ENCODE results near the gene ARL11. TPM values are rescaled to one million over a fixed set of nuclear protein-coding genes. Genes with fewer than 3 reads are reported as not detected.

The ARL11 gene
- total RNA-seq, 2 experiments from 2014 or later, result 0.11 to 0.14 TPM

- POLR2A ChIA-PET, result interaction anchor here (1.1 kb wide), 1 partner anchor 14 kb away, joined by 4 read pairs; the partner anchor contains the start of gene ARL11
Measured at GRCh38 chr13:49641801-49642291, 13.5 kb downstream of the ARL11 start.

DNA sequence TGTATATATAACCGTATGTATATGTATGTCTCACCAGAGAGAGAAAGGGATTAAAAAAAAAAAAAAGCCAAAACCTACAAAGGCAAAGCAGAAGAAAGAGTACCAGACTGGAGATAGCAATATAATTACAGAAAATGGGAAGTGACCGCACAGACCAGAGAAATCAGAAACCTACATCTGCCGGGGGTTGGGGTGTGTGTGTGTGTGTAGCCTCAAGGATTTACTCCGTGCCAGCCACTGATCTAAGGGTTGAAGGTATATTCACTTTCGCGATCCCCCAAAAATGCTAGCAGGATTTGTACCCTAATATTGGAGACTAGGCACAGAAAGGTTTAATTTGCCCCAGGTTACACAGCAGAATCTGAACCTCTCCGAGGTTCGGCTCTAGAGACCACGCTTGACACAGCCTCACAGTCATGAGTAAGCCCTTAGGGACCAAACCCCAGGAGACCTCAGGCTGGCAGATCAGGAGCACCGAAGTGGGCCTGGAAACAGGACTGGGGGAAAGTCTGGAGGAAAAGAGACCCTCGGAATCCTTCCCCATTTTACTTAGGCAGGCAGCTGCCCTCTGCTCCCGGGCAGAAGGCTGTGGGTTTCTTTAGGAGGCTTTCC lies 14.8 kb downstream of the ARL11 start:
- intact Hi-C loops (cut with DNase I, micrococcal nuclease), result no loop called here
- Histone ChIP-seq H3K4me3 (ENCODE audit: low read length) (no peak overlapping the region), H3K36me3 (ENCODE audit: insufficient read depth, low read length) (no peaks in the 10 kb centered on the region), H3K27ac (ENCODE audit: low read depth in 1 of 2, low read length in 2 of 2) (no peak overlapping the region), H3K27me3 (ENCODE audit: control insufficient read depth in 1 of 2, insufficient read depth in 2 of 2, low read length in 2 of 2) (no peaks in the 10 kb centered on the region), H3K4me1 (ENCODE audit: insufficient read depth, low read length) (peaks cover 7% of the 10 kb centered on the region), H3K9me3 (ENCODE audit: control insufficient read depth in 1 of 2, insufficient read depth in 1 of 2, low read length in 2 of 2) (no peaks in the 10 kb centered on the region)
- Mint-ChIP-seq H3K36me3 (ENCODE audit: low read depth) (no peaks in the 10 kb centered on the region), H3K9me3 (no peaks in the 10 kb centered on the region), H3K4me3 (no peak overlapping the region), H3K27me3 (no peaks in the 10 kb centered on the region), H3K27ac (no peak overlapping the region), H3K4me1 (ENCODE audit: low read depth) (peaks cover 20% of the 10 kb centered on the region)
- TF ChIP-seq, protein P1, sequence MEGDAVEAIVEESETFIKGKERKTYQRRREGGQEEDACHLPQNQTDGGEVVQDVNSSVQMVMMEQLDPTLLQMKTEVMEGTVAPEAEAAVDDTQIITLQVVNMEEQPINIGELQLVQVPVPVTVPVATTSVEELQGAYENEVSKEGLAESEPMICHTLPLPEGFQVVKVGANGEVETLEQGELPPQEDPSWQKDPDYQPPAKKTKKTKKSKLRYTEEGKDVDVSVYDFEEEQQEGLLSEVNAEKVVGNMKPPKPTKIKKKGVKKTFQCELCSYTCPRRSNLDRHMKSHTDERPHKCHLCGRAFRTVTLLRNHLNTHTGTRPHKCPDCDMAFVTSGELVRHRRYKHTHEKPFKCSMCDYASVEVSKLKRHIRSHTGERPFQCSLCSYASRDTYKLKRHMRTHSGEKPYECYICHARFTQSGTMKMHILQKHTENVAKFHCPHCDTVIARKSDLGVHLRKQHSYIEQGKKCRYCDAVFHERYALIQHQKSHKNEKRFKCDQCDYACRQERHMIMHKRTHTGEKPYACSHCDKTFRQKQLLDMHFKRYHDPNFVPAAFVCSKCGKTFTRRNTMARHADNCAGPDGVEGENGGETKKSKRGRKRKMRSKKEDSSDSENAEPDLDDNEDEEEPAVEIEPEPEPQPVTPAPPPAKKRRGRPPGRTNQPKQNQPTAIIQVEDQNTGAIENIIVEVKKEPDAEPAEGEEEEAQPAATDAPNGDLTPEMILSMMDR (IDR thresholded peaks at IDR 0.05), result no peak
- ChIA-PET CTCF (no interaction called here), POLR2A (no interaction called here)
- no peak for ATAC-seq (ENCODE audit: poor library complexity)
- peak in 2 of 14 experiments; percentile 8 to 21 for DNase-seq

More at GRCh38 chr13:49641801-49642291, 13.5 kb downstream of the ARL11 start:
- H3K27ac Mint-ChIP-seq, result no peak overlapping the region
- intact Hi-C loops (cut with DNase I, micrococcal nuclease), result no loop called here
- DNase-seq, result peak in 3 of 14 experiments; percentile 5 to 68 (median 58)
- no peaks in the 10 kb centered on the region for H3K9me3 Mint-ChIP-seq
- no peaks in the 10 kb centered on the region for H3K27me3 Mint-ChIP-seq
- H3K4me3 Mint-ChIP-seq, result no peak overlapping the region
- no peak overlapping the region for H3K4me3 ChIP-seq (ENCODE audit: low read length)
- peaks cover 20% of the 10 kb centered on the region for H3K4me1 Mint-ChIP-seq (ENCODE audit: low read depth)
- no peaks in the 10 kb centered on the region for H3K36me3 Mint-ChIP-seq (ENCODE audit: low read depth)
- ATAC-seq (ENCODE audit: poor library complexity), result no peak
- H3K4me1 ChIP-seq (ENCODE audit: insufficient read depth, low read length), result peaks cover 7% of the 10 kb centered on the region
- no peaks in the 10 kb centered on the region for H3K27me3 ChIP-seq (ENCODE audit: control insufficient read depth in 1 of 2, insufficient read depth in 2 of 2, low read length in 2 of 2)
- CTCF ChIA-PET, result interaction anchor here (0.5 kb wide), 1 partner anchor 234 kb away, joined by 3 read pairs; no protein-coding TSS in a partner anchor
- no peaks in the 10 kb centered on the region for H3K36me3 ChIP-seq (ENCODE audit: insufficient read depth, low read length)
- H3K9me3 ChIP-seq (ENCODE audit: control insufficient read depth in 1 of 2, insufficient read depth in 1 of 2, low read length in 2 of 2), result no peaks in the 10 kb centered on the region
- TF ChIP-seq, protein P1 (IDR thresholded peaks at IDR 0.05), result no peak
- no peak overlapping the region for H3K27ac ChIP-seq (ENCODE audit: low read depth in 1 of 2, low read length in 2 of 2)

DNA sequence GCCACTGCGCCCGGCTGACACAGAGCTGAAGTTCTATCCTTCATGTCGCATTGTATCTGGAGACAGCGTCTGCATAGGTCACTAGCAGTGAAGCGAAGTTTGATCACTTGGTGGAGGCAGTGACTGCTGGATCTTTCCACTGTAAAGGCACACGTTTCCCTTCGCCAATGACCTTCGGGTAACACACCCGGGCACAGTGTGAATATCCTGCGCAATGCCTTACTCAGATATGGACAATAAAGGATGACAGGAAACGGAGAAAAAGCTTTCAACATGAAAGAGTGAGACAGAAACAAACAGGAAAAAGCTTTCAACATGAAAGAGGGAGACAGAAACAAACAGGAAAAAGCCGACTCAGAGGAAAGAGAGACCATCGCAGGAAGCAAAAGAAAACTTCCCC lies 17.1 kb downstream of the ARL11 start:
- intact Hi-C loops (cut with DNase I, micrococcal nuclease), result no loop called here
- ATAC-seq (ENCODE audit: poor library complexity) (peak; percentile 37), DNase-seq (peak in 4 of 14 experiments; percentile 9 to 21 (median 15))
- ChIA-PET POLR2A (interaction anchor here (0.8 kb wide), 1 partner anchor 105 kb away, joined by 3 read pairs; no protein-coding TSS in a partner anchor), CTCF (no interaction called here)
- TF ChIP-seq, protein P1 (IDR thresholded peaks at IDR 0.05), result no peak
- H3K9me3 ChIP-seq (ENCODE audit: control insufficient read depth in 1 of 2, insufficient read depth in 1 of 2, low read length in 2 of 2), result no peaks in the 10 kb centered on the region
- no peak overlapping the region for H3K4me3 ChIP-seq (ENCODE audit: low read length)
- H3K9me3 Mint-ChIP-seq, result no peaks in the 10 kb centered on the region
- H3K27ac Mint-ChIP-seq, result no peak overlapping the region
- no peaks in the 10 kb centered on the region for H3K27me3 ChIP-seq (ENCODE audit: control insufficient read depth in 1 of 2, insufficient read depth in 2 of 2, low read length in 2 of 2)
- no peak overlapping the region for H3K27ac ChIP-seq (ENCODE audit: low read depth in 1 of 2, low read length in 2 of 2)
- H3K36me3 Mint-ChIP-seq (ENCODE audit: low read depth), result no peaks in the 10 kb centered on the region
- H3K4me1 Mint-ChIP-seq (ENCODE audit: low read depth), result peaks cover 20% of the 10 kb centered on the region
- peak overlapping the region; percentile 13 for H3K4me3 Mint-ChIP-seq
- no peaks in the 10 kb centered on the region for H3K36me3 ChIP-seq (ENCODE audit: insufficient read depth, low read length)
- no peaks in the 10 kb centered on the region for H3K27me3 Mint-ChIP-seq
- peaks cover 7% of the 10 kb centered on the region for H3K4me1 ChIP-seq (ENCODE audit: insufficient read depth, low read length)

All from CD4-positive, alpha-beta T cell (primary cell).